ENCODE results near the gene TGIF1.

GRCh38 chr18:3424280-3424890 lies 25.6 kb upstream of the TGIF1 start:
- TF ChIP-seq EP300 (IDR thresholded peaks at IDR 0.05) (no peak), CTCF (IDR thresholded peaks at IDR 0.05) (no peak), POLR2A (IDR thresholded peaks at IDR 0.05) (no peak), POLR2AphosphoS5 (IDR thresholded peaks at IDR 0.05) (no peak)
